NCI-H510A (cell line): ENCODE results near the gene ACKR2.
"Not testable (repeated sequence)": the region's sequence is repeated elsewhere in the genome, so short reads cannot be mapped to it uniquely, and the experiment has no call there.

Source experiments
- DNase-seq: peaks from one replicate; lab custom pipeline; 2025; lab: John Stamatoyannopoulos, UW

Gene ACKR2

DNA sequence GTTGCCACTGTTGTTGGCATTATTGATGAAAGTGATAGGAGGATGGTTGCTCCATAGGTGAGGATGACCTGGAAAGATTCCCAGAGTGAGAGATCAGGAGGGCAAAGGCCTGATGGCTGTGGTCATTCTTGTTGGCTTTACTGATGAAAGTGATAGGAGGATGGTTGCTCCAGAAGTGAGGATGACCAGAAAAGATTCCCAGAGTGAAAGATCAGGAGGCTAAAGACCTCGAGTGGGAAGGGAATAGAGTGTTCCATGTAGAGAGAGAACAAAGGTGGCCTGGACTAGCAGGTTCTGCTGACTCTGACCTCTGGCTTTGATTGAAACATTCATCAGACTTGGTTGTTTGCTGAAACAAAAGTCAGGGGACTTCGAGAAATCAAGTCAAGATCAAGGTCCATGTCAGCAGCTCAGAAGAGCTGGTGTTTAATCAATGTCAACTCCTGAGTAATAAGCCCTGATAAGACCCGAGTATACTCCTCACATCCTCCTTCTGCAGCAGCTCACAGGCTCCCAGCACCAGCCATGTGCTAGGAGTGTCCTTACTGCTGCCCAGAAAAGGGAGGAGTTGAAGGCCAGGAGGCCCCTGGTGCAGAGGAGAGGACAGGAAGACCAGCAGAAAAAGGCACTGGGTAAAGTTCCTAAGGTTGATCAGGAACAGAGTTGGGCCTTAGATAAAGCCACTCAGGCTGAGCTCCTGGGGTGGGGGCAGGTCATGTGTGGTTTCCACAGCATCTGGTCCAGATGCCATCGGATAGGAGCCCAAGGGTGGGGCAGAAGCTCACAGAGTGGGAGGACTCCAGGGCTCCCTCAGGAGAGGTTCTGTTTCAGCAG lies 46.5 kb downstream of the ACKR2 start:
- DNase-seq: no peak

DNA sequence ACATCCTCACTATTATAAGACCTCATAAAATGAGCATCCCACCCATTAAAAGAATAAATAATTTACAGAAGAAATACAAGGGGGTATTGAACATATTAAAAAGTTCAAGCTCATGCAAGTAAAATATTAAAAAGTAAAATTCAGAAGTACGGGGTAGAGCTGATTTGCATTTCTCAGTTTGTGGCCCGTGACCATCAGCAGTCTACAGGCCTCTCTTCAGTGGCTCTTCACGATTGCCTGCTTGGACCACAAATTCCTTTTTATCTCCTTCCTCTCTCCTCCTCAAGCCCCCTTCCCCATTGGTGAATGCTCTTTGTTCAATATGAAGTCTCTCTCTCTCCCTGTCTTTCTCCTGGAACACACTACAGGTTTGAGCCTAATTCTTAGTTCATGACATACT lies 47.3 kb downstream of the ACKR2 start:
- no peak for DNase-seq

DNA sequence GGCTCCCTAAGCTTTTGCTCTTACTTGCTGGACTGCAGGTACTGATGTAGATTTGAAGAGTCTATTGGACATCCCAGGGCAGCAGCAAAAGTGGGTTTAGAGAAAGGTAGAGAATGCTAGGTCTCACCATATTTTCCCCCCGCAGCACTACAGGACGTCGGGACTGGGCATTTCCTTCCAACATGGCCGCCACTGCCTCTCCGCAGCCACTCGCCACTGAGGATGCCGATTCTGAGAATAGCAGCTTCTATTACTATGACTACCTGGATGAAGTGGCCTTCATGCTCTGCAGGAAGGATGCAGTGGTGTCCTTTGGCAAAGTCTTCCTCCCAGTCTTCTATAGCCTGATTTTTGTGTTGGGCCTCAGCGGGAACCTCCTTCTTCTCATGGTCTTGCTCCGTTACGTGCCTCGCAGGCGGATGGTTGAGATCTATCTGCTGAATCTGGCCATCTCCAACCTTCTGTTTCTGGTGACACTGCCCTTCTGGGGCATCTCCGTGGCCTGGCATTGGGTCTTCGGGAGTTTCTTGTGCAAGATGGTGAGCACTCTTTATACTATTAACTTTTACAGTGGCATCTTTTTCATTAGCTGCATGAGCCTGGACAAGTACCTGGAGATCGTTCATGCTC lies 55.2 kb downstream of the ACKR2 start:
- DNase-seq: no peak

DNA sequence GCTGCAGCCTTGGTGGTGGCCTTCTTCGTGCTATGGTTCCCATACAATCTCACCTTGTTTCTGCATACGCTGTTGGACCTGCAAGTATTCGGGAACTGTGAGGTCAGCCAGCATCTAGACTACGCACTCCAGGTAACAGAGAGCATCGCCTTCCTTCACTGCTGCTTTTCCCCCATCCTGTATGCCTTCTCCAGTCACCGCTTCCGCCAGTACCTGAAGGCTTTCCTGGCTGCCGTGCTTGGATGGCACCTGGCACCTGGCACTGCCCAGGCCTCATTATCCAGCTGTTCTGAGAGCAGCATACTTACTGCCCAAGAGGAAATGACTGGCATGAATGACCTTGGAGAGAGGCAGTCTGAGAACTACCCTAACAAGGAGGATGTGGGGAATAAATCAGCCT lies 56.0 kb downstream of the ACKR2 start:
- DNase-seq: no peak

DNA sequence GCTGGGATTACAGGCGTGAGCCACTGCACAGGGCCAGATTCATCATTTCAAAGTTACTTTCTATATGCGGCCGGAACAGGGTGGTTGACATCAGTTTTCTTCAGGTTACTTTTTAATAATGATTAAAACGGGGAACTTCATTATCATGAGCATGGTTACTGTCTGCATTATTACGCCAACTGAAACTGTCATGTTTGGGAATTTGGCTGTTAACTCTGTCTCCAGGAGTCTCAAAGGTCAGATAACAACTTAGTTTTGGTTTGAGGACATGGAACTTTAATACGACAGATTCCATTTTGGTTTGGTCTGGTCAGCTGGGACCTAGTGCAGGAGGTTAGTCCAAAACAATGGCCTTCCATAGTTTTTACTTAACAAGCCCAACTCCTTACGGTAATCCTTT lies 57.9 kb downstream of the ACKR2 start:
- no peak for DNase-seq

- no peak for DNase-seq
Observed at GRCh38 chr3:42868841-42869240, 59.6 kb downstream of the ACKR2 start.

GRCh38 chr3:42871592-42872196 lies 62.4 kb downstream of the ACKR2 start:
- no peak for DNase-seq

- no peak for DNase-seq
Observed at GRCh38 chr3:42872718-42873117, 63.5 kb downstream of the ACKR2 start.

- DNase-seq: no peak
Observed at GRCh38 chr3:42873221-42873982, 64.2 kb downstream of the ACKR2 start.

DNA sequence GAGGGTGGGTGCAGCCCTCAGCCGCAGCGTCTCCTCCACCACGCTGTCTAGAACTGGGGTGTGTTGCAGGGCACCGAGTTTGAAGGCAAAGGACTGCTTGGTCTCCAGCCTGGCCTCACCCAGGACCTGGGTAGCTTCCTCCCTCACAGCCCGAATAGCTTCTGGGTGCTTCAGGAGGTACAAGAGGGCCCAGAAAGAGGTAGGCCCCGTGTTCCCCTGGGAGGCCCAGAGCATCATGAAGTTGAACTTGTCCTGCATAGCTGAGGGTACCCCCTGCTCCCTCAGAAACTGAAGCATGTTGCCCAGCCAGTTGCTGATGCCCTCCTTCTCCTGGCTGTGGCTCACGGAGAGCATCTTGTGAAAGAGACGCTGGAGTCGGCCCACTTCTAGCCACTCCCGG lies 65.5 kb downstream of the ACKR2 start:
- no peak for DNase-seq

DNA sequence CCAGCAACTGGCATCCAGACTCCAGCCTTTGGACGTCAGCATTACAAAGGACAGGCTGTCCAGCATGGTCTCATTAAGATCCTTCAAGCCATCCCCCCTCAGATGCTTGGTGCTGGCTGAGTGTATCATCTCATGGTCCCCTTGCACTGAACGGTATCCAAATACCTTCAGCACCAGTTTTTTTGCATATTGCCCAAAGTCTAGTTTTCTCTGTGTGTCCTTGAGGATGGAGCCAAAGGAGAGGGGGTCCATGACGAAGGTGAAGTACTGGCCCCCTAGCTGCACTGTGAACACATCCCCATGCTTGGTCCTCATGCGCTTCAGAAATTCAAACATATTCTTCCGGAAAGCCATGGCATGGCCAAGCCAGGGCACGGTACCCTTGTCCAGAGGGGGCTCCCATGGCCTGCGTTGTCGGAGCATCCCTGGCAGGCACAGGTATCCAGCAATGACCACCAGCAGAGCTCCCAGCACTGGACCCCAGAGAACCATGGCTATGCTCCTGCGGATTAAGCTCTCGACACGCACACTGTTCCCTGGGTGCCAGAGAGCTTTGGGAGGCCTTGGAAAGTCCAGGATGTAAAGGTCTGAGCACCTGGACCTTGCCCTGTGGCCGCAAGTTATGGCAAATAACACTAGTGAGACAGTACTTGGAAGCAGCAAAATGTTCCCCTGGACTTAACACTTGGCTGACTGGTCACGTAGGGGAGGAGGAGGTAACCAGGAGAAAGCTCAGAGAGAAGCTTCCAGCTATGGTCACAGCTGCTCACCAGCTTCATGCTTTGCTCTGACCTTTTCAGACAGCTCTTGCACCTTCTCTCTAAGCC lies 66.3 kb downstream of the ACKR2 start, which contains the start of gene CYP8B1:
Gene CYP8B1 (minus strand): TSS at position 555 of the 827 bp plus-strand sequence. CDS start 63 bp downstream, at position 492.
- DNase-seq: no peak

- no peak for DNase-seq
Observed at GRCh38 chr3:42876401-42876800, 67.2 kb downstream of the ACKR2 start.

GRCh38 chr3:42876940-42877720 lies 67.9 kb downstream of the ACKR2 start:
- DNase-seq: no peak

DNA sequence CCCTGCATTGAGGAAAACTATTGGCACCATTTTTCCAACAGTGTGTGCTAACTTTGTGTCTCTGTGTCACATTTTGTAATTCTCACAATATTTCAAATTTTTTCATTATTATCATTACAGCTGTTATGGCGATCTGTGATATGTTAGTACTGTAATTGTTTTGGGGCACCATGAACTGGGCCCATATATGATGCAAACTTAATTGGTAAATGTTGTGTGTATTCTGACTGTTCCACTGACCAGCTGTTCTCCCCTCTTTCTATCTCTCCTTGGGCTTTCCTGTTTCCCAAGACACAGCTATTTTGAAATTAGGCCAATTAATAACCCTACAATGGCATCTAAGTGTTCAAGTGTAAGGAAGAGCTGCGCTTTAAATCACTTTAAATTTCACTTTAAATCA lies 68.6 kb downstream of the ACKR2 start:
- DNase-seq: no peak

DNA sequence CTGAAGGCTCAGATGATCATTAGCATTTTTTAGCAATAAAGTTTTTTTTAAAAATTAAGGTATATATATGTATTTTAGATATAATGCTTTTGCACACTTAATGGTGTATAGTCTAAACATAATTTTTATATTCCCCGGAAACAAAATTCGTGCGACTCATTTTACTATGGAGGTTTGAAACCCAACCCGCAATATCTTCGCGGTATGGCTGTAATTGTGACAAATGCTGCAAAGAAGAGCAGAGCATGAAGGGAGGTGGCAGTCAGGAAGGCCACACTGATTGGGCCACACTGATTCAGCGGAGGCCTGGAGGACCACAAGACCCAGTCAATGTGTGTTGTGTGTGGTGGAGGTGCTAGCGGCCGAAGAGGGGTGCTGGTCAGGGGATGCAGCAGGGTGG lies 70.9 kb downstream of the ACKR2 start:
- no peak for DNase-seq

- DNase-seq: peak; percentile 59
Observed at GRCh38 chr3:42880601-42881451, 71.6 kb downstream of the ACKR2 start.

DNA sequence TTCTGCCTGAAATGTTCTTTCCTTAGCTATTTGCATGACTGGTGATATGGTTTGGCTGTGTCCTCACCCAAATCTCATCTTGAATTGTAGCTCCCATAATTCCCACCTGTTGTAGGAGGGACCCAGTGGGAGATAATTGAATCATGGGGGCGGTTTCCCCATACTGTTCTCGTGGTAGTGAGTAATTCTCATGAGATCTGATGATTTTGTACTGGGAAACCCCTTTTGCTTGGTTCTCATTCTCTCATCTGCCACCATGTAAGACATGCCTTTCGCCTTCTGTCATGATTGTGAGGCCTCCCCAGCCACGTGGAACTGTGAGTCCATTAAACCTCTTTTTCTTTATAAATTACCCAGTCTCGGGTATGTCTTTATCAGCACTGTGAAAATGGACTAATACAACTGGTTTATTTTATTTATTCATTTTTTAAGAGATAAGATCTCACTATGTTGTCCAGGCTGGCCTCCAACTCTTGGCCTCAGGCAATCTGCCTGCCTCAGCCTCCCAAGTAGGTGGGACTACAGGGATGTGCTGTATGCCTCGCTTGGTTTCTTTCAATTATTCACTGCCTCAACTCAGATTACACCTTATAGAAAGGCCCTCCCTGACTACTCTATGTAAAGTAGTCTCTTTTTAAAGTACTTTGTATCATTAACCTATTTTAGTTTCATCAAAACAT lies 74.1 kb downstream of the ACKR2 start:
- DNase-seq: not testable (repeated sequence)

GRCh38 chr3:42884324-42884723 lies 75.1 kb downstream of the ACKR2 start:
- DNase-seq: no peak

DNA sequence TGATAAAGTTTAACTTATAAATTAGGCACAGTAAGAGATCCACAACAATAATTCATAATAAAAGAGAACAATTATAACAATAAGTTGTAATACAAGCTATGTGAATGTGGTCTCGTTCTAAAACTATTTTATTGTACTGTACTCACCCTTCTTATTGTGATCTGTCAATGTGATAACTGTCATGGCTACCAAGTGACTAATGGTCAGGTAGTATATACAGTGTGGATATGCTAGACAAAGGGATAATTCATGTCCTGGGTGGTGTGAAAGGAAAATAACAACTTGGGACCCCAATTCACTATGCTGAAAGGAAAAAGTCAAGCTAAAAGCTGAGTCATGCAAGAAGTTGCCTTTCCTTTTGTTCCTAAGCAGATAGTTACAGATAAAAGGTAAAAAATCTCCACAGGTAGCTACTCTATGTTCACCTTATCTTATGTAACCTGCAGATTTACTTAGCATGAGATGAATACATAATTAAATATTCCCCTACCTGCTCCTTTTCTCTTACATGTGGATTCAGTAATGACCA lies 77.1 kb downstream of the ACKR2 start:
- DNase-seq: no peak
